HEK293 (cell line): Measurements from ENCODE around the gene LLGL2.

Source experiments
- CTCF ChIA-PET: fragments of 350-600 bp; formaldehyde crosslinking; extraction: SDS; loops from one replicate; lab custom pipeline; 2021; ENCODE audit warnings: antibody characterized with exemption; lab: Yijun Ruan, JAX
- POLR2A ChIA-PET: fragments of 300-600 bp; formaldehyde crosslinking; extraction: SDS; loops from one replicate; lab custom pipeline; 2020; ENCODE audit warnings: antibody characterized with exemption, inconsistent platforms; lab: Yijun Ruan, JAX
- H3K27ac ChIP-seq: fragments of 200-500 bp; sonication (Bioruptor generic); 2 replicates; pipeline ENCODE4 v1.5.1; 2014; ENCODE audit warnings: low read depth, low read length, control low read depth, inconsistent platforms; ENCODE audit errors: extremely low read depth
- H3K36me3 ChIP-seq, 2 experiments: fragments of 200-500 bp in 1 of 2; sonication (Bioruptor generic) in 1 of 2; 1 replicate in 1 of 2; 2 replicates in 1 of 2; pipeline ENCODE4 v1.5.1; 2014 to 2017; ENCODE audit warnings: inconsistent platforms in 2 of 2, low read length in 2 of 2; ENCODE audit not compliant: control insufficient read depth in 2 of 2, insufficient read depth in 1 of 2
- H3K4me1 ChIP-seq: fragments of 200-500 bp; sonication (Bioruptor generic); 2 replicates; pipeline ENCODE4 v1.5.1; 2014; ENCODE audit warnings: mild to moderate bottlenecking, low read length, inconsistent platforms; ENCODE audit not compliant: control insufficient read depth, insufficient read depth
- H3K4me3 ChIP-seq: 2 replicates; pipeline ENCODE4 v1.5.1; 2011; ENCODE audit warnings: low read depth, mild to moderate bottlenecking, control low read depth, low read length, moderate library complexity
- H3K9me3 ChIP-seq: fragments of 200-500 bp; sonication (Bioruptor generic); 2 replicates; pipeline ENCODE4 v1.5.1; 2014; ENCODE audit warnings: low read depth, low read length, inconsistent platforms; ENCODE audit not compliant: control insufficient read depth, insufficient read depth
- EGR2 ChIP-seq: fragments of 450-650 bp; formaldehyde crosslinking; IDR thresholded peaks from 2 replicates; pipeline ENCODE4 v1.5.1; 2016; ENCODE audit warnings: low read depth, missing biosample characterization, missing genetic modification characterization
- GLIS2 ChIP-seq: fragments of 450-650 bp; formaldehyde crosslinking; IDR thresholded peaks from 2 replicates; pipeline ENCODE4 v1.5.1; 2016; ENCODE audit warnings: missing biosample characterization, missing genetic modification characterization
- OSR2 ChIP-seq: fragments of 450-650 bp; formaldehyde crosslinking; IDR thresholded peaks from 2 replicates; pipeline ENCODE4 v1.5.1; 2016; ENCODE audit warnings: missing biosample characterization, missing genetic modification characterization
- PATZ1 ChIP-seq: fragments of 450-650 bp; formaldehyde crosslinking; IDR thresholded peaks from 2 replicates; pipeline ENCODE4 v1.5.1; 2016; ENCODE audit warnings: missing biosample characterization, missing genetic modification characterization
- SETDB1 ChIP-seq: IDR thresholded peaks from one replicate; pipeline ENCODE4 v1.6.1; 2017; ENCODE audit warnings: mild to moderate bottlenecking, low read length, moderate library complexity, mixed read lengths; ENCODE audit not compliant: insufficient read length
- TSHZ1 ChIP-seq: fragments of 450-650 bp; formaldehyde crosslinking; IDR thresholded peaks from 2 replicates; pipeline ENCODE4 v1.5.1; 2016; ENCODE audit warnings: missing biosample characterization, missing genetic modification characterization, borderline replicate concordance
- ZFHX2 ChIP-seq: fragments of 450-650 bp; formaldehyde crosslinking; conservative IDR thresholded peaks from 2 replicates; pipeline ENCODE4 v1.5.1; 2016; ENCODE audit warnings: missing biosample characterization, missing genetic modification characterization
- ZFP41 ChIP-seq: fragments of 450-650 bp; formaldehyde crosslinking; IDR thresholded peaks from 2 replicates; pipeline ENCODE4 v1.5.1; 2016; ENCODE audit warnings: missing biosample characterization, missing genetic modification characterization, borderline replicate concordance
- ZNF138 ChIP-seq: fragments of 450-650 bp; formaldehyde crosslinking; IDR thresholded peaks from 2 replicates; pipeline ENCODE4 v1.5.1; 2016; ENCODE audit warnings: missing biosample characterization, missing genetic modification characterization, borderline replicate concordance
- ZNF341 ChIP-seq: fragments of 450-650 bp; formaldehyde crosslinking; IDR thresholded peaks from 2 replicates; pipeline ENCODE4; 2016; ENCODE audit warnings: low read depth, missing biosample characterization, missing genetic modification characterization
- ZNF48 ChIP-seq: fragments of 450-650 bp; formaldehyde crosslinking; IDR thresholded peaks from 2 replicates; pipeline ENCODE4 v1.5.1; 2016; ENCODE audit warnings: missing biosample characterization, missing genetic modification characterization
- ZNF514 ChIP-seq: fragments of 450-650 bp; formaldehyde crosslinking; IDR thresholded peaks from 2 replicates; pipeline ENCODE4 v1.5.1; 2016; ENCODE audit warnings: missing biosample characterization, missing genetic modification characterization
- ZNF529 ChIP-seq: fragments of 450-650 bp; formaldehyde crosslinking; IDR thresholded peaks from 2 replicates; pipeline ENCODE4 v1.5.1; 2017; ENCODE audit warnings: missing genetic modification characterization, missing biosample characterization; ENCODE audit not compliant: insufficient replicate concordance
- ZNF585B ChIP-seq: fragments of 450-650 bp; formaldehyde crosslinking; IDR thresholded peaks from 2 replicates; pipeline ENCODE4 v1.5.1; 2016; ENCODE audit warnings: missing biosample characterization, missing genetic modification characterization
- ZNF654 ChIP-seq: fragments of 450-650 bp; formaldehyde crosslinking; IDR thresholded peaks from 2 replicates; pipeline ENCODE4 v1.5.1; 2016; ENCODE audit warnings: low read depth, missing biosample characterization, missing genetic modification characterization
- ZNF658 ChIP-seq: fragments of 450-650 bp; formaldehyde crosslinking; IDR thresholded peaks from 2 replicates; pipeline ENCODE4; 2016; ENCODE audit warnings: missing biosample characterization, missing genetic modification characterization

LLGL2 gene

GRCh38 chr17:75500419-75501216, 24.9 kb upstream of the LLGL2 start:
- Histone ChIP-seq H3K36me3 (peaks cover 0 to 91% of the 10 kb centered on the region in 2 experiments), H3K9me3 (no peaks in the 10 kb centered on the region), H3K4me1 (no peaks in the 10 kb centered on the region), H3K27ac (no peak overlapping the region), H3K4me3 (no peak overlapping the region)
- ChIA-PET CTCF (interaction anchor here (0.6 to 0.8 kb wide), 2 partner anchors 11 to 529 kb away, joined by 3 read pairs; no protein-coding TSS in a partner anchor), POLR2A (interaction anchor here (2.1 to 3.4 kb wide), 2 partner anchors 12 to 44 kb away, joined by 5 to 16 read pairs; partner anchors contain the start of gene TMEM94)
- TF ChIP-seq ZNF138 (tag by site-specific recombination), result no peak
- TF ChIP-seq EGR2 (tag by site-specific recombination), result peak; percentile 72; the same call in 1 of the 2 replicates
- peak; percentile 81 for TF ChIP-seq ZFHX2 (tag by site-specific recombination)
- TF ChIP-seq ZNF658, result no peak

GRCh38 chr17:75501378-75502071, 24.0 kb upstream of the LLGL2 start:
- POLR2A ChIA-PET, result interaction anchor here (2.1 kb wide), 1 partner anchor 11 kb away, joined by 5 read pairs; no protein-coding TSS in a partner anchor
- peaks cover 0 to 91% of the 10 kb centered on the region in 2 experiments for H3K36me3 ChIP-seq
- TF ChIP-seq GLIS2 (tag by site-specific recombination), result no peak
- TF ChIP-seq ZNF48, result no peak
- TF ChIP-seq ZNF514 (tag by site-specific recombination), result no peak
- no peak for TF ChIP-seq SETDB1
- no peak overlapping the region for H3K27ac ChIP-seq
- H3K4me1 ChIP-seq, result no peaks in the 10 kb centered on the region
- H3K9me3 ChIP-seq, result no peaks in the 10 kb centered on the region
- H3K4me3 ChIP-seq, result no peak overlapping the region
- CTCF ChIA-PET, result interaction anchor here (0.6 to 0.8 kb wide), 2 partner anchors 10 to 530 kb away, joined by 3 read pairs; no protein-coding TSS in a partner anchor

- H3K36me3 ChIP-seq, result peaks cover 0 to 92% of the 10 kb centered on the region in 2 experiments
- H3K27ac ChIP-seq, result no peak overlapping the region
- H3K4me3 ChIP-seq, result no peak overlapping the region
- TF ChIP-seq ZFP41 (no peak), PATZ1 (tag by site-specific recombination) (0 out of 2 replicates have a peak, but pooled peaks have one; percentile 21)
- ChIA-PET CTCF (interaction anchor here (0.9 to 2.2 kb wide), 2 partner anchors 13 to 34 kb away, joined by 3 to 4 read pairs; no protein-coding TSS in a partner anchor), POLR2A (interaction anchor here (0.5 to 2.1 kb wide), 3 partner anchors 10 to 44 kb away, joined by 3 to 10 read pairs (median 5); partner anchors contain the start of gene LLGL2)
- H3K9me3 ChIP-seq, result no peaks in the 10 kb centered on the region
- no peaks in the 10 kb centered on the region for H3K4me1 ChIP-seq
Measured at GRCh38 chr17:75502072-75502720, 23.3 kb upstream of the LLGL2 start.

DNA sequence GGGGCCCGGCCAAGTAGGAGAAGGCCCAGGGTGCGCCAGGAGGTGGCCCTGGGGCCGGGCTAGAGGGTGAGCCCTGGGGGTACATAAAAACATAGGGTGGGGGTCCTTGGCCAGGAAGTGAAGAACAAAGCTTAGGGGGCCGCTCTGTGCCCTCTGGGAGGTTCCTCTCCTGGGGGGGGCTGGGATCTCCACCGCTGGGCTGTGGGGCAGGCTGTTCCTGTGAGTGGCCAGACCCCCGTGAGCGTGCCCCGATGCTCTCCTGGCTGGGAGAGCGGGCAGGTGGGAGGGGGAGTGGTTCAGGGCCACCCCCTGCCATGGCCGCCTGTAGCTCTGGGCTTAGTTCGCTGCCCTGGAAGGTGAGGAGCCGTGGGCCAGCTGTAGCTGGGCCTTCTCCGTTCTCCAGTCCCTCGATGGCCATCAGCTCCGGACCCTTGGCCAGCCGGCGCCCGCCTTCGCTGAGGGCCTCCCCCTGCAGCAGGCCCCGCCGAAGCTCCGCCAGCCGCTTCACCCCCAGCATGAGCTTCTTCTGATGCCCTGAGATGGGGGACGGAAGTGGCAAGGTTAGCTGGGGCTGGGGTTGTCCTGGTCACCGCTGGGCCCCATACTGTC, 22.7 kb upstream of the LLGL2 start:
- CTCF ChIA-PET, result interaction anchor here (0.7 to 3.9 kb wide), 6 partner anchors 12 to 245 kb away, joined by 3 to 20 read pairs (median 4); partner anchors contain the start of gene TSEN54
- no peak overlapping the region for H3K4me3 ChIP-seq
- no peaks in the 10 kb centered on the region for H3K4me1 ChIP-seq
- no peaks in the 10 kb centered on the region for H3K9me3 ChIP-seq
- TF ChIP-seq OSR2 (tag by site-specific recombination) (no peak), ZNF654 (tag by site-specific recombination) (no peak), GLIS2 (tag by site-specific recombination) (peak; percentile 69), TSHZ1 (tag by site-specific recombination) (no peak), ZNF341 (tag by site-specific recombination) (0 out of 2 replicates have a peak, but pooled peaks have one; percentile 17), ZFHX2 (tag by site-specific recombination) (no peak), ZNF529 (tag by site-specific recombination) (no peak), ZNF585B (tag by site-specific recombination) (no peak)
- H3K27ac ChIP-seq, result no peak overlapping the region
- peaks cover 0 to 90% of the 10 kb centered on the region in 2 experiments; a peak in 2 of 3 replicates for H3K36me3 ChIP-seq
- POLR2A ChIA-PET, result interaction anchor here (0.5 to 1.8 kb wide), 4 partner anchors 10 to 44 kb away, joined by 3 to 10 read pairs (median 4); partner anchors contain the start of genes LLGL2 and TSEN54
